Measurements from ENCODE around the gene PDIA2. TPM values are rescaled to one million over a fixed set of nuclear protein-coding genes. Genes with fewer than 3 reads are reported as not detected.

PDIA2 gene
- polyA plus RNA-seq, 1 experiment = not detected

DNA sequence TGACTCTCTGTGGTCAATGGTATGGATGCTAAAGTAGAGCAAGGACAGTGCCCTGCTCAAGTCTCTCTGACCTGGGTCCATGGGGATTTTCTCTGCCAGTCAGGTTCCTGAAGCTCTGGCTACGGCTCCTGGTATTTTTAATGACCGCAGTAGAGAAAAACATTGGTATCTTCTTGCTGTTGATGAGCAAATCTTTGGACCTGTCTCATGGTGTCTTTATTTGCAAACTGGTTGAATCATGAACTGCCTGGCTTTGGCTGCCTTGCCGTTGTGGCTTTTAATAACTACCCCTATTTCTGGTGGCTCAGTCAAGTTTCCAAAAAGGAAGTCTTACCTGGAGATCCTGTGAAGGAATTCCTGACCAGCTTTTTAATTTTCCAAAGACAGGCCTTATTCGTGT lies 39.6 kb upstream of the PDIA2 start:
- Histone ChIP-seq H3K36me3 (ENCODE audit: control insufficient read depth, insufficient read depth, low read length) (no peaks in the 10 kb centered on the region), H3K4me3 (ENCODE audit: low read depth, low read length) (no peak overlapping the region), H3K27me3 (ENCODE audit: control insufficient read depth, insufficient read depth, low read length) (no peaks in the 10 kb centered on the region)
- no peak for DNase-seq (ENCODE audit: low read depth)
- TF ChIP-seq, protein P1, sequence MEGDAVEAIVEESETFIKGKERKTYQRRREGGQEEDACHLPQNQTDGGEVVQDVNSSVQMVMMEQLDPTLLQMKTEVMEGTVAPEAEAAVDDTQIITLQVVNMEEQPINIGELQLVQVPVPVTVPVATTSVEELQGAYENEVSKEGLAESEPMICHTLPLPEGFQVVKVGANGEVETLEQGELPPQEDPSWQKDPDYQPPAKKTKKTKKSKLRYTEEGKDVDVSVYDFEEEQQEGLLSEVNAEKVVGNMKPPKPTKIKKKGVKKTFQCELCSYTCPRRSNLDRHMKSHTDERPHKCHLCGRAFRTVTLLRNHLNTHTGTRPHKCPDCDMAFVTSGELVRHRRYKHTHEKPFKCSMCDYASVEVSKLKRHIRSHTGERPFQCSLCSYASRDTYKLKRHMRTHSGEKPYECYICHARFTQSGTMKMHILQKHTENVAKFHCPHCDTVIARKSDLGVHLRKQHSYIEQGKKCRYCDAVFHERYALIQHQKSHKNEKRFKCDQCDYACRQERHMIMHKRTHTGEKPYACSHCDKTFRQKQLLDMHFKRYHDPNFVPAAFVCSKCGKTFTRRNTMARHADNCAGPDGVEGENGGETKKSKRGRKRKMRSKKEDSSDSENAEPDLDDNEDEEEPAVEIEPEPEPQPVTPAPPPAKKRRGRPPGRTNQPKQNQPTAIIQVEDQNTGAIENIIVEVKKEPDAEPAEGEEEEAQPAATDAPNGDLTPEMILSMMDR (IDR thresholded peaks at IDR 0.05; ENCODE audit: insufficient read depth, low read depth, low read length) = no peak
- CTCF ChIA-PET = interaction anchor here (0.9 kb wide), 1 partner anchor 10 kb away, joined by 3 read pairs; no protein-coding TSS in a partner anchor
- POLR2A ChIA-PET = no interaction called here

DNA sequence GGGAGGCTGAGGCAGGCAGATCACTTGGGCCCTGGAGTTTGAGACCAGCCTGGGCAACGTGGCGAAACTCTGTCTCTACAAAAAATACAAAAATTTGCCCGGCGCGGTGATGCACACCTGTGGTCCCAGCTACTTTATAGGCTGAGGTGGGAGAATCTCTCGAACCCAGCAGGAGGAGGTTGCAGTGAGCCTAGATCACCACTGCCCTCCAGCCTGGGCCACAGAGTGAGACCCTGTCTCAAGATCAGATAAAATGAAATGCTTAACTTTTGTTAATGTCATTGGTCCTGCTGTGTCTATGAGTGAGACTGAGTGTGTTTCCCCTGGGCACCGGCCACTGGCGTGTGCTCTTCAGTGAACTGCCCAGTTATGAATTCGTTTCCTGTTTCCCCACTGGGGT lies 37.9 kb upstream of the PDIA2 start:
- TF ChIP-seq, protein P1 (IDR thresholded peaks at IDR 0.05; ENCODE audit: insufficient read depth, low read depth, low read length) = no peak
- Histone ChIP-seq H3K36me3 (ENCODE audit: control insufficient read depth, insufficient read depth, low read length) (peaks cover 1% of the 10 kb centered on the region; the same call in 1 of the 2 replicates), H3K4me3 (ENCODE audit: low read depth, low read length) (no peak overlapping the region), H3K27me3 (ENCODE audit: control insufficient read depth, insufficient read depth, low read length) (no peaks in the 10 kb centered on the region)
- CTCF ChIA-PET = interaction anchor here (0.7 to 1.3 kb wide), 2 partner anchors 117 to 348 kb away, joined by 3 read pairs; no protein-coding TSS in a partner anchor
- no peak for DNase-seq (ENCODE audit: low read depth)
- POLR2A ChIA-PET = no interaction called here

DNA sequence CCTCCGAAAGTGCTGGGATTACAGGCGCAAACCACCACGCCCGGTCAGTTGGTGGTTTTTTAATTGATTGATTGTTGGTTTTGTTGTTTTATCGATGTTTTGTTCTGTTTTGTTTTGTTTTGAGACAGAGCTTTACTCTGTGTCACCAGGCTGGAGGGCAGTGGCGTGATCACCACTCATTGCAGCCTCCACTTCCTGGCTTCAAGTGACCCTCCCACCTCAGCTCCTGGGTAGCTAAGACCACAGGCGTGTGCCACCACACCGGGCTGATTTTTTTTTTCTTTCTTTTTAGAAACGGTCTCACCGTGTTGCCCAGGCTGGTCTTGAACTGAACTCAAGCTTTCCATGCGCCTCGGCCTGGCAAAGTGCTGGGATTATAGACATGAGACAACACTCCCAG lies 35.9 kb upstream of the PDIA2 start:
- Histone ChIP-seq H3K4me3 (ENCODE audit: low read depth, low read length) (no peak overlapping the region), H3K36me3 (ENCODE audit: control insufficient read depth, insufficient read depth, low read length) (peaks cover 3% of the 10 kb centered on the region; the same call in 1 of the 2 replicates), H3K27me3 (ENCODE audit: control insufficient read depth, insufficient read depth, low read length) (no peaks in the 10 kb centered on the region)
- DNase-seq (ENCODE audit: low read depth) = no peak
- ChIA-PET CTCF (interaction anchor here (0.6 kb wide), 1 partner anchor 11 kb away, joined by 6 read pairs; no protein-coding TSS in a partner anchor), POLR2A (no interaction called here)
- TF ChIP-seq, protein P1 (IDR thresholded peaks at IDR 0.05; ENCODE audit: insufficient read depth, low read depth, low read length) = no peak

DNA sequence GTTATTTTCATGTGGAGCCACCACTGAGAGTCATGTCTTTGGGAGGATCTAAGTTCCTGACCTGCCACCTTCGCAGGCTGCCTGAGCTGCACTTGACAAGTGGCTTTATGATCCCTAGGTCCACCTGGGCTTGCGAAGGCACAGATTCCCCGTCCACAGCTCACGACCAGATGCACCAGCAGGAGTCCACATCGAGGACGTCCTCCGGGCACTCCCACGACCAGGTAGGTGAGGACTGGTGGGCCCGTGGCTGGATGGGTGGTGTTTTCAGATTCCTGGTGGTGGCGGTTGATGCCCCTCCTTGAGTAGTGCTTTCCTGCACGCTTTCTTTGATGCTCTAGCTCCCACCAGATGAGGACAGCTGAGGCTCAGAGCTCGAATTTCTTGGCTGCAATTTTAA lies 33.5 kb upstream of the PDIA2 start:
- ChIA-PET POLR2A (interaction anchor here (0.5 kb wide), 1 partner anchor 10 kb away, joined by 3 read pairs; no protein-coding TSS in a partner anchor), CTCF (interaction anchor here (1.0 to 1.4 kb wide), 3 partner anchors 68 to 143 kb away, joined by 3 to 5 read pairs (median 3); no protein-coding TSS in a partner anchor)
- no peak for DNase-seq (ENCODE audit: low read depth)

More for the DNA sequence above, 33.5 kb upstream of the PDIA2 start:
- TF ChIP-seq, protein P1 (IDR thresholded peaks at IDR 0.05; ENCODE audit: insufficient read depth, low read depth, low read length) = no peak
- H3K36me3 ChIP-seq (ENCODE audit: control insufficient read depth, insufficient read depth, low read length) = peaks cover 8% of the 10 kb centered on the region
- H3K4me3 ChIP-seq (ENCODE audit: low read depth, low read length) = no peak overlapping the region
- H3K27me3 ChIP-seq (ENCODE audit: control insufficient read depth, insufficient read depth, low read length) = no peaks in the 10 kb centered on the region
